SH-SY5Y (cell line): ENCODE results near the gene MDM2.

Experiments used
- GATA2 ChIP-seq: IDR thresholded peaks from 2 replicates; pipeline ENCODE4 v1.6.1; 2011; ENCODE audit warnings: mild to moderate bottlenecking, low read depth, low read length
- GATA3 ChIP-seq: IDR thresholded peaks from 2 replicates; pipeline ENCODE4 v1.6.1; 2011; ENCODE audit warnings: low read depth, mild to moderate bottlenecking, low read length, moderate library complexity

- TF ChIP-seq GATA3 (no peak), GATA2 (no peak)
Observed at GRCh38 chr12:68790081-68790951, 17.7 kb upstream of the MDM2 start.
